Measurements from ENCODE around the gene RGS7.
"Not testable (repeated sequence)": the region's sequence is repeated elsewhere in the genome, so short reads cannot be mapped to it uniquely, and the experiment has no call there.

Gene RGS7

DNA sequence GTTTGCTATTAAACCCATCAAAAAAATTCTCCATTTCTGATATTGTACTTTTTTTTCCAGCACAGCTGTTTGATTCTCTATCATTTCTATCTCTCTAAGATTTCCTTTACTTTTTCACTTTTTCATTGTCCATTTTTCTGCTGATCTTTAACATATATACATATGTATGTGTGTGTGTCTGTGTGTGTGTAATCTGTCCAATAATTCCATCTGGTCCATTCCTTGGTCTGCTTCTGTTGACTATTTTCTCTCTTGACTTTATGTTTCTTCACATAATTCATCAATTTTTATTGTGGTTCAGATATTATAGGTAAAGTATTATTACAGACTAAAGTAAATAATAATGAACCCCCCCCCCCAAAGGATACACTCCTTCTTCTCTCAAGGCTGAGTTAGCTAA is 84.2 kb downstream of the RGS7 start:
- DNase-seq (ENCODE audit: low read depth, low spot score), result no peak

GRCh38 chr1:241271427-241271826 is 85.6 kb downstream of the RGS7 start:
- no peak for DNase-seq (ENCODE audit: low read depth, low spot score)

- DNase-seq (ENCODE audit: low read depth, low spot score), result no peak
These were observed 87.0 kb downstream of the RGS7 start for GRCh38 chr1:241270016-241270415.

GRCh38 chr1:241269116-241269515 is 87.9 kb downstream of the RGS7 start:
- no peak for DNase-seq (ENCODE audit: low read depth, low spot score)

DNA sequence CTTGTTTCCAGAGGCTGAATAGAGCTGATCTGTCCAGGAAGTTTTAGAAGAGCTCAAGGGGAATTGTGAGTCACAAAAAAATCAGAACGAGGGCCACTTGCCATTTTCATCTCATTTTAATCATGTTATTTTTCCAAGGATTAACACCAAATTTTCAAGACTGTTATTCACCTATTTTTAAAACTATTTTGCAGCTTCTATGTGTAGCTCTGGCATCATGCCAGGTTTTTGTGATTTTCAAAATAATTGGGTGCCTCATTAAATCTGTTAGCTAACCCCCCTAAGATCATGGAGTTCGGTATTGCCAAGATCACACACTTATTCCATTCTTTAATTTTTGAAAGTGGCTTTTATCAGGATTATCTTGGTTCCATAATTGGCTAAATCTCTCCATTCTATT is 90.9 kb downstream of the RGS7 start:
- DNase-seq (ENCODE audit: low read depth, low spot score), result no peak

GRCh38 chr1:241265428-241265827 is 91.6 kb downstream of the RGS7 start:
- DNase-seq (ENCODE audit: low read depth, low spot score), result no peak

GRCh38 chr1:241263346-241263745 is 93.7 kb downstream of the RGS7 start:
- no peak for DNase-seq (ENCODE audit: low read depth, low spot score)

- no peak for DNase-seq (ENCODE audit: low read depth, low spot score)
These were observed 103.5 kb downstream of the RGS7 start for GRCh38 chr1:241253471-241253870.

- DNase-seq (ENCODE audit: low read depth, low spot score), result no peak
These were observed 106.5 kb downstream of the RGS7 start for GRCh38 chr1:241250465-241250864.

GRCh38 chr1:241240069-241240468 is 116.9 kb downstream of the RGS7 start:
- no peak for DNase-seq (ENCODE audit: low read depth, low spot score)

GRCh38 chr1:241237873-241238272 is 119.1 kb downstream of the RGS7 start:
- no peak for DNase-seq (ENCODE audit: low read depth, low spot score)

DNA sequence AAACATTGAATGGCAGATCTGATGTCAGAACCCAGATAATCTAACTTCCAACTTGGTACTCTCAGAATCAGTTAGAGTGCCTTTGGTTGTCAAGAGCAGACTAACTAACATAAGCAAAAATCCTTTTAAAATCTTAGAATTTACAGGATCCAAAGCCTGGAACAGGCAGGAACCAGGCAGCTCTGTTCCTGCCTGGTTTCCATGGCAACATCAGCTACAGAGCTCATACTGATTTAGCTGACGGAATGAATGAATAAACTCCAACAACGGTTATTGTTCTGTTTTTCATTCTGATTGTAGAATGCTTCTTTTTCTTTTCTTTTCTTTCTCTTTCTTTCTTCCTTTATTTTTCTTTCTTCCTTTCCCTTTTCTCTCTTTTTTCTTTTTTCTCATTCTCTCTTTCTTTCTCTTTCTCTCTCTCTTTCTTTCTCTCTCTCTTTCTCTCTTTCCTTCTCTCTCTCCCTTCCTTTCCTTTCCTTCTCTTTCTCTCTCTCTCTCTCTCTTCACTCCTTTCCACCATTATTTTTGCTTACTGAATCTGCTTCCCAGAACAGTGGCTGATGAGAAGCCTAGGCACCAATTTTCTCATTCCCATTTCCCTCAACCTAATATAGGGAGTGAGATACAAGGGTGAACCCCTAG is 121.6 kb downstream of the RGS7 start:
- DNase-seq (ENCODE audit: low read depth, low spot score), result no peak

GRCh38 chr1:241229711-241230110 is 127.3 kb downstream of the RGS7 start:
- no peak for DNase-seq (ENCODE audit: low read depth, low spot score)

DNA sequence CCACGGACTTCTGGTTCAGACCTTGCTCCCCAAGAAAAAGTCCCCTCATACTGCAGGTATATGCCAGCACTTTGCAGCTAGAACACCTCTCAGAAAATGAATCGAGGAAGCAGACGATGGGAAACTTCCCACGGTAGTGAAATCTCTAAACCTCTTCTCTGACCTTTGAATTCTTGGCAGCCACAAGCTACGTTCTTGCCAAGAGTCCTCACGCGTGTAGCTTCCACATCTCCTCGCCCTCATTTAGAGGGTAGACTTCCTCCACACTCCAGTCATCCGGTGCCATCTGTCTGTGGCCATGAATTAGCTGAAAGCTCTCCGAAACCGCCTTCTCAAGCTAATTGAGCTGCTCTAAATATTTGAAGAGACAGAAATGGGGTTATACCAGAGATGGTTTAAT is 127.8 kb downstream of the RGS7 start:
- DNase-seq (ENCODE audit: low read depth, low spot score), result no peak

DNA sequence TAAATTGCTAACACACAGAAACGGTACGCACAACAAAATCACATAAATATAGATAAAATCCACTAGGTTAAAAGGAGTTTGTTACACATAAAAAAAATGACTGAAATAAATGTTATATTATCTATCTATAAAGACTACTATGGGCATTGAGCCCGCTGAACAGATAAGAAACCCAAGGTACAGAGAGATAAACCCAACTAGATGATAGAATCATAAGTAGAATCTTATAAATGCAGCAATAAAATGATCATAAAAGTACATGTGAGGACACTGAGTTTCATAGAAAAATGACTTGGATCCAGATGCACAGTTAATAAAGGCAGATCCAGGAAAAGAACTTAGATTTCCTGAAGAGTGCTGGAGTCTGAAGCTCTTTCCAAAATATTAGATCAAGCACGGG is 128.7 kb downstream of the RGS7 start:
- DNase-seq (ENCODE audit: low read depth, low spot score), result no peak

- no peak for DNase-seq (ENCODE audit: low read depth, low spot score)
These were observed 131.3 kb downstream of the RGS7 start for GRCh38 chr1:241225741-241226140.

- DNase-seq (ENCODE audit: low read depth, low spot score), result not testable (repeated sequence)
These were observed 132.8 kb downstream of the RGS7 start for GRCh38 chr1:241224189-241224588.

- not testable (repeated sequence) for DNase-seq (ENCODE audit: low read depth, low spot score)
These were observed 134.2 kb downstream of the RGS7 start for GRCh38 chr1:241222813-241223212.

GRCh38 chr1:241221319-241221718 is 135.7 kb downstream of the RGS7 start:
- no peak for DNase-seq (ENCODE audit: low read depth, low spot score)

GRCh38 chr1:241220913-241221312 is 136.1 kb downstream of the RGS7 start:
- DNase-seq (ENCODE audit: low read depth, low spot score), result not testable (repeated sequence)

GRCh38 chr1:241219449-241219848 is 137.6 kb downstream of the RGS7 start:
- no peak for DNase-seq (ENCODE audit: low read depth, low spot score)

DNA sequence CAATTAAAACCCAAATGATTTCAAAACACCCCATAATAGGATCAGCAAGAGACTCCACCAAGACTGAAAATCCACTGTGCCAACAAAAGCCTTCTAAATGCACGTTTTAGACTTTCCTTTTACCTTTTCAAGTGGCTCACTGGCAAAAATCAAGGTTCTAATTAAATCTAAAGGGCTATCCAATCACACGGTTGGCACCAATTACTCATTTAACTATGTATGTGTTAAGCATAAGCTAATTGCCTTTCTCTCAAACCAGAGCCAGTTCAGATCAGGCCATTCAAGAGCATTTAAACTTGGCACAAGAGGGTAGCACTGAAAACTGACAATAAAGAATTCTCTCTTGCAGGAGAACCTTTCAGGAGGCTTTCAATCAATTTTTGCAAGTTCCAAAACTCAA is 139.5 kb downstream of the RGS7 start:
- DNase-seq (ENCODE audit: low read depth, low spot score), result no peak

GRCh38 chr1:241215683-241216082 is 141.3 kb downstream of the RGS7 start:
- no peak for DNase-seq (ENCODE audit: low read depth, low spot score)

DNA sequence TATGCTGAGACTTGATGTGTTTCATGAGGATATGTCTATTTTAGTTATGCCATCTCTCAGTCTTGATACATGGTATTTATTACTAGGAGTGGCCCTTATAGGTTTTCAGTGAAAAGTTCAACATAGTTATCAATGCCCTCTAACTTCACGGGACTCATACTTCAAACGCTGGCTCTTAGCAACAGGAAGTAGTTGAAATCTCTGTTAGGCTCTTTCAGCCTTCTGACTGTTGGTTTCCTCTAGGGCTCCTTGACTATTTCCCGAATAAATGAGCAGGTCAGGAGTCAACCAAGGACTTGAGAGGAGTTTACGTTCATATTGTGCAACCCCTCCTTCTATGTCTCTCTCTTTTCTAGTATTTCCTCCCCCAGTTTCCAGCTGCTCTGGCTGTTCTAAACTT is 141.8 kb downstream of the RGS7 start:
- DNase-seq (ENCODE audit: low read depth, low spot score), result no peak
